K562 (cell line): ENCODE results near the gene ATL1. TPM values are rescaled to one million over a fixed set of nuclear protein-coding genes. Genes with fewer than 3 reads are reported as not detected.

Experiments used
- ATAC-seq: fragments of 200-7000 bp; cut with Tn5 transposase; 3 replicates; pipeline ENCODE4 v1.9.1; 2020; ENCODE audit warnings: moderate library complexity
- BruUV-seq: library from RNA; stranded (reverse); fragments of 400-500 nt; replicated peaks from 2 replicates; lab custom pipeline; 2021; lab: Mats Ljungman, UMichigan
- CTCF ChIA-PET: fragments of 300-600 bp; formaldehyde crosslinking; extraction: SDS; loops from one replicate; lab custom pipeline; 2021; ENCODE audit warnings: low intra/inter-chr PET ratio; lab: Yijun Ruan, JAX
- POLR2A ChIA-PET: fragments of 300-600, 350-650 bp; sonication (Branson Sonifier 250); formaldehyde crosslinking; extraction: SDS; loops from one replicate; lab custom pipeline; 2021; ENCODE audit warnings: antibody characterized with exemption, inconsistent platforms; lab: Yijun Ruan, JAX
- DNase-seq, 4 experiments: peaks; one replicate each; pipeline versions ENCODE4 v3.0.0 to v3.0.0-alpha.2; 2011 to 2018; ENCODE audit warnings: low spot score in 3 of 4, mixed read lengths in 3 of 4; ENCODE audit errors: extremely low read depth in 1 of 4
- FAIRE-seq: peaks from 2 replicates; lab custom pipeline; 2011; peaks lifted over from hg19 to GRCh38; lab: Jason Lieb, UNC
- H2AFZ ChIP-seq: 2 replicates; pipeline ENCODE4 v1.6.0; 2011; ENCODE audit warnings: low read depth, low read length, control low read depth, inconsistent platforms
- H3K27ac ChIP-seq: fragments of 200-600 bp; 3 replicates; pipeline ENCODE4 v1.8.0; 2011; ENCODE audit warnings: low read depth, mild to moderate bottlenecking, control low read depth, inconsistent platforms, low read length, moderate library complexity, mixed read lengths; ENCODE audit errors: extremely low read depth
- H3K27me3 ChIP-seq, 2 experiments: fragments of 300-600 bp in 1 of 2; 2 replicates in 1 of 2; 3 replicates in 1 of 2; pipeline versions ENCODE4 v1.6.0 to v1.8.0; 2011; ENCODE audit warnings: inconsistent platforms in 2 of 2, low read length in 2 of 2, mild to moderate bottlenecking in 1 of 2, mixed read lengths in 1 of 2, moderate library complexity in 1 of 2; ENCODE audit not compliant: control insufficient read depth in 2 of 2, insufficient read depth in 2 of 2
- H3K36me3 ChIP-seq: fragments of 300-600 bp; 3 replicates; pipeline ENCODE4 v1.8.0; 2011; ENCODE audit warnings: mild to moderate bottlenecking, low read length, inconsistent platforms; ENCODE audit not compliant: control insufficient read depth, insufficient read depth
- H3K4me1 ChIP-seq, 2 experiments: fragments of 200-600 bp in 1 of 2; replicated peaks in 1 of 2; 2 replicates in 1 of 2; 3 replicates in 1 of 2; pipeline versions ENCODE4 v1.5.1 to v1.8.0; 2011; ENCODE audit warnings: inconsistent platforms in 2 of 2, low read length in 2 of 2, mild to moderate bottlenecking in 1 of 2, mixed read lengths in 1 of 2, moderate library complexity in 1 of 2; ENCODE audit not compliant: control insufficient read depth in 2 of 2, insufficient read depth in 2 of 2
- H3K4me2 ChIP-seq: 2 replicates; pipeline ENCODE4 v1.6.1; 2011; ENCODE audit warnings: low read length, control low read depth, inconsistent platforms, mixed read lengths; ENCODE audit not compliant: insufficient read depth
- H3K4me3 ChIP-seq: fragments of 200-600 bp; sonication (generic), shearing (Covaris generic); 2 replicates; pipeline ENCODE4 v1.5.1; 2016; ENCODE audit warnings: control low read depth, inconsistent platforms
- H3K79me2 ChIP-seq: fragments of 200-600 bp; 3 replicates; pipeline ENCODE4 v1.8.0; 2011; ENCODE audit warnings: low read length, inconsistent platforms; ENCODE audit not compliant: control insufficient read depth, insufficient read depth
- H3K9ac ChIP-seq, 2 experiments: 2 replicates each; pipeline versions ENCODE4 v1.6.0 to v1.6.1; 2011; ENCODE audit warnings: low read depth in 2 of 2, low read length in 2 of 2, control low read depth in 1 of 2, inconsistent platforms in 1 of 2, mild to moderate bottlenecking in 1 of 2, mixed read lengths in 1 of 2; ENCODE audit not compliant: insufficient read depth in 1 of 2
- H3K9me1 ChIP-seq: one replicate; pipeline ENCODE4 v1.6.0; 2011; ENCODE audit warnings: inconsistent platforms, mild to moderate bottlenecking, low read length, moderate library complexity; ENCODE audit not compliant: control insufficient read depth, insufficient read depth
- H3K9me3 ChIP-seq: replicated peaks from 2 replicates; pipeline ENCODE4 v1.5.1; 2011; ENCODE audit warnings: low read depth, low read length, inconsistent platforms; ENCODE audit not compliant: control insufficient read depth, insufficient read depth
- H4K20me1 ChIP-seq: replicated peaks from 2 replicates; pipeline ENCODE4 v1.6.1; 2011; ENCODE audit warnings: low read length, inconsistent platforms, mixed read lengths; ENCODE audit not compliant: control insufficient read depth, insufficient read depth
- HMGXB4 ChIP-seq: sonication (generic); formaldehyde crosslinking; IDR thresholded peaks from 2 replicates; pipeline ENCODE4 v1.8.1; 2023; ENCODE audit warnings: mild to moderate bottlenecking, missing genetic modification reagents
- SRSF9 ChIP-seq: fragments of 200-400 bp; formaldehyde crosslinking; IDR thresholded peaks from 2 replicates; pipeline ENCODE4 v1.6.1; 2017; ENCODE audit warnings: low read depth, low read length, borderline replicate concordance
- WGBS: fragments of 100-300 bp; shearing (Covaris generic); methylation state at CpG from one replicate; pipeline ENCODE4 v1.1.6; 2016; ENCODE audit warnings: low coverage, mixed read lengths; ENCODE audit not compliant: insufficient coverage; ENCODE audit errors: missing lambda C conversion rate; 5-methylcytosine and 5-hydroxymethylcytosine counted together
- in situ Hi-C: fragments of 300-500 bp; cut with MboI; formaldehyde crosslinking; loops from 4 replicates; pipeline ENCODE4 v1.15.0; 2018; ENCODE audit warnings: inconsistent platforms, mixed read lengths
- intact Hi-C: fragments of 100-400 bp; cut with micrococcal nuclease; formaldehyde crosslinking; loops from 2 replicates; pipeline ENCODE4 v1.14.2; 2022
- polyA plus RNA-seq, 8 experiments: library from polyadenylated mRNA; depleted of rRNA in 4 of 8; stranded (reverse) in 5 of 8; unstranded in 3 of 8; fragments of >200 nt; fragmentation: Nextera tagmentation in 2 of 8; fragmentation: Illumina TruSeq in 1 of 8; extraction: Ambion mirVana in 2 of 8; extraction: Trizol in 1 of 8; gene quantifications; 2 replicates each; pipeline versions ENCODE4 v1.2.1 to v1.2.3, GENCODE V29; 2011 to 2014; ENCODE audit warnings: inconsistent platforms in 1 of 8, missing spikeins in 1 of 8
- total RNA-seq, 7 experiments: library from RNA; depleted of rRNA in 6 of 7; stranded (reverse); fragments of >200 nt in 6 of 7; fragmentation: Illumina TruSeq in 2 of 7; extraction: Trizol in 2 of 7; gene quantifications; 2 replicates each; pipeline versions ENCODE4 v1.2.1 to v1.2.3, GENCODE V29; 2011 to 2021; ENCODE audit warnings: low replicate concordance in 1 of 7
- TF ChIP-seq, protein P1 (sequence below): IDR thresholded peaks from 2 replicates; pipeline ENCODE4 v1.6.1; 2014; ENCODE audit warnings: antibody characterized with exemption

ATL1 gene
- total and polyA plus RNA-seq, 9 of the 15 experiments (the other 6 are each of a cell fraction or from before 2014, with no cell fraction given) = 0.04 to 0.16 (median 0.07) TPM; not detected in 4

DNA sequence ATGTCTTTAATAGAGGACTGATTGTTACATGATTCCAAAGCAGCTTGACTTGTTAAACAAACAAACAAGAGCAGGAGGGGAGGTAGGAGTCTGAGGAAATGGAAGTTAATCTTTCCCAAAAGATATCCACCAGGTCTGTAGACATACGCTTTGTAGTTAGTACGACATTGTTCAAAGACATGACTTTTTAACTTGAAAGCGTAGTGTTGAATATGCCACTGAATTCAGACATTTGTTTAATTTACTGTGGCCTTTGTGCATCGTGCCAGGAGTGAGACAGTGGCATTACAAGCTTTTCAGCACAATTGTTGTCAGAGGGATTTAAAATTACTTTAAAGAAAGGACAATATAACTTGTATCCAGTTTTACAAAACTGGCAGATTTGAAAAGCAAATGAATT is 55.1 kb downstream of the ATL1 start:
- no TSS peak for BruUV-seq
- no peak overlapping the region for H3K4me2 ChIP-seq
- H3K27ac ChIP-seq = no peak overlapping the region
- intact Hi-C loops = loop anchor here (5.0 kb wide), 1 partner anchor 97 kb away; no protein-coding TSS in a partner anchor
- H3K9me1 ChIP-seq = no peaks in the 10 kb centered on the region
- FAIRE-seq = no peak
- no peak for DNase-seq
- WGBS = 8% methylated on average over 4 of the region's 4 CpGs
- in situ Hi-C loops = no loop called here
- no peaks in the 10 kb centered on the region for H3K9me3 ChIP-seq
- H3K9ac ChIP-seq = no peak overlapping the region
- H3K36me3 ChIP-seq = no peaks in the 10 kb centered on the region
- no peaks in the 10 kb centered on the region for H3K79me2 ChIP-seq
- no peak overlapping the region for H2AFZ ChIP-seq
- peaks cover 0 to 3% of the 10 kb centered on the region in 2 experiments; a peak in 3 of 5 replicates for H3K27me3 ChIP-seq
- no peak for TF ChIP-seq SRSF9
- TF ChIP-seq HMGXB4 = no peak
- TF ChIP-seq, protein P1, sequence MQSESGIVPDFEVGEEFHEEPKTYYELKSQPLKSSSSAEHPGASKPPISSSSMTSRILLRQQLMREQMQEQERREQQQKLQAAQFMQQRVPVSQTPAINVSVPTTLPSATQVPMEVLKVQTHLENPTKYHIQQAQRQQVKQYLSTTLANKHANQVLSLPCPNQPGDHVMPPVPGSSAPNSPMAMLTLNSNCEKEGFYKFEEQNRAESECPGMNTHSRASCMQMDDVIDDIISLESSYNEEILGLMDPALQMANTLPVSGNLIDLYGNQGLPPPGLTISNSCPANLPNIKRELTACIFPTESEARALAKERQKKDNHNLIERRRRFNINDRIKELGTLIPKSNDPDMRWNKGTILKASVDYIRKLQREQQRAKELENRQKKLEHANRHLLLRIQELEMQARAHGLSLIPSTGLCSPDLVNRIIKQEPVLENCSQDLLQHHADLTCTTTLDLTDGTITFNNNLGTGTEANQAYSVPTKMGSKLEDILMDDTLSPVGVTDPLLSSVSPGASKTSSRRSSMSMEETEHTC = no peak
- H3K4me1 ChIP-seq = no peaks in the 10 kb centered on the region
- no peak overlapping the region for H3K4me3 ChIP-seq
- CTCF ChIA-PET = no interaction called here
- POLR2A ChIA-PET = no interaction called here
- no peak for ATAC-seq
- no peaks in the 10 kb centered on the region for H4K20me1 ChIP-seq
